BLaER1 treated with 17β-estradiol and CSF1 and Interleukin-3, amounts not matched to agents 10 nM and 100 nM (cell line): Measurements from ENCODE around the gene CHST2.
A peak's percentile ranks its signal among the peaks of the same experiment; 100 is the strongest.

ENCODE experiments used
- H3K27ac ChIP-seq, 11 experiments: shearing (Covaris generic); formaldehyde crosslinking; 2 replicates each; pipeline ENCODE4 v1.8.1; 2022
- H3K27me3 ChIP-seq, 11 experiments: shearing (Covaris generic); formaldehyde crosslinking; 2 replicates each; pipeline ENCODE4 v1.8.1; 2022
- H3K36me3 ChIP-seq, 11 experiments: shearing (Covaris generic); formaldehyde crosslinking; 2 replicates each; pipeline ENCODE4 v1.8.1; 2022
- H3K4me1 ChIP-seq, 10 experiments: shearing (Covaris generic); formaldehyde crosslinking; 2 replicates each; pipeline ENCODE4 v1.8.1; 2022
- H3K4me2 ChIP-seq, 11 experiments: shearing (Covaris generic); formaldehyde crosslinking; 2 replicates each; pipeline ENCODE4 v1.8.1; 2022
- H3K4me3 ChIP-seq, 10 experiments: shearing (Covaris generic); formaldehyde crosslinking; 2 replicates each; pipeline ENCODE4 v1.8.1; 2022
- H3K9ac ChIP-seq, 11 experiments: shearing (Covaris generic); formaldehyde crosslinking; 2 replicates each; pipeline ENCODE4 v1.8.1; 2022
- H3K9me3 ChIP-seq, 11 experiments: shearing (Covaris generic); formaldehyde crosslinking; replicated peaks in 1 of 11; 2 replicates each; pipeline ENCODE4 v1.8.1; 2022
- H4K20me1 ChIP-seq, 11 experiments: shearing (Covaris generic); formaldehyde crosslinking; 2 replicates each; pipeline ENCODE4 v1.8.1; 2022
- Cebpa-rat ChIP-seq, 11 experiments: shearing (Covaris generic); IDR thresholded peaks; 2 replicates each; pipeline ENCODE4 v1.8.1; 2022

CHST2 gene

GRCh38 chr3:143081365-143081764 lies 38.2 kb upstream of the CHST2 start:
- Histone ChIP-seq H3K9me3 (peaks cover 0 to 15% (median 9%) of the 10 kb centered on the region in 11 experiments; a peak in 12 of 22 replicates), H3K27me3 (no peaks in the 10 kb centered on the region), H3K4me3 (no peak overlapping the region), H3K27ac (peak overlapping the region in 1 of 11 experiments; percentile 12; a peak in 1 of 22 replicates), H3K4me1 (peaks cover 0 to 45% (median 27%) of the 10 kb centered on the region in 10 experiments; a peak in 17 of 20 replicates), H3K9ac (no peak overlapping the region), H4K20me1 (no peaks in the 10 kb centered on the region), H3K36me3 (no peaks in the 10 kb centered on the region), H3K4me2 (peak overlapping the region in 3 of 11 experiments; percentile 47 to 62 (median 57); a peak in 3 of 22 replicates)
- TF ChIP-seq Cebpa-rat (IDR thresholded peaks at IDR 0.05): no peak

DNA sequence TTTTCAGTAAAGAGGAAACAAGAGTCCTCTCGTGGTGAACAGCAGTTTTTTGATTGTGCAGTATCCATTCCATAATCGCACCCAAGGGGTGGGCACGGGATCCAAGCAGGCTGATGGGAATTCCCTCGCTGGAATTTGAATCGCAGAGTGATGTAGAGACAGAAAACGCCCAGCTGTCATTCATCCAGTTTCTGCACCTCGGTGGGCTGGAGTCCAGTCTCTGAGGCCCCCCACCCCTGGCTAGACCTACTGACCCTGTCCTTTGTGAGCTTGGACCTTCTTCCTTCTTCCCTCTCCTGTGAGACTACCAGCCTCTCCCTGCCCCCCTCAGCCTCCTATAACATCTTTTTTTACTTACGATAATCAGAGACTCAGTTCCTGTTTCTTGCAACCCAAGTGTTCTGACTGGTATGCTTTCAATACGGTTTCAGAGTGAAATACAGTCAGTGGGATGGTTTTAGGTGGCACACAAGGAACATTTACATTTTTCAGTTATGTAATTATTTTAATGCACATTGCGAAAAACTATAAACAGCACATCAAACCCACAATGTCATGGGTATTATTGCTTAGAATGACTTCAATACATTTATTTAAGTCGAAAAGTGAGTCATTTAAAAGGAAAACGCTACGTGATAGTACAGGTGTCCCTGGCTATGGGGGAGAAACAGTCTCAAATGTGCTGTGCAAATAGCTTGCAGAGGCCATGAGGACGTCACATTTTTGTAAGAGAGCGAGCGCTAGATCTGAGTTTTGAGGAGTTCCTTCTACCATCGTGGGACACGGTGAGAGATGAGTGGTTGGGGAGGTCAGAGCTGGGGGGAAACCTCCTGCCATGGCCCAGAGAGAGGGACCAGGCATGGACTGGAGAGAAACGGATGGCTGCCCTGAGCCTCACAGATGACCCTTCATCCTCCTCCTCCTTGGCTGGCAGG lies 37.5 kb upstream of the CHST2 start:
- H3K27me3 ChIP-seq: no peaks in the 10 kb centered on the region
- H3K4me1 ChIP-seq: peaks cover 0 to 45% (median 27%) of the 10 kb centered on the region in 10 experiments; a peak in 17 of 20 replicates
- H3K9ac ChIP-seq: no peak overlapping the region
- no peaks in the 10 kb centered on the region for H3K36me3 ChIP-seq
- H3K9me3 ChIP-seq: peaks cover 0 to 20% (median 9%) of the 10 kb centered on the region in 11 experiments; a peak in 13 of 22 replicates
- H3K27ac ChIP-seq: peak overlapping the region in 4 of 11 experiments; percentile 1 to 49 (median 29); a peak in 6 of 22 replicates
- TF ChIP-seq Cebpa-rat (IDR thresholded peaks at IDR 0.05): no peak
- H3K4me3 ChIP-seq: no peak overlapping the region
- H3K4me2 ChIP-seq: peak overlapping the region in 8 of 11 experiments; percentile 15 to 76 (median 47); a peak in 13 of 22 replicates
- no peaks in the 10 kb centered on the region for H4K20me1 ChIP-seq

GRCh38 chr3:143083781-143084180 lies 35.8 kb upstream of the CHST2 start:
- peak overlapping the region in 1 of 11 experiments; percentile 5; a peak in 2 of 22 replicates for H3K27ac ChIP-seq
- H4K20me1 ChIP-seq: no peaks in the 10 kb centered on the region
- peak in 1 of 11 experiments; percentile 45; a peak in 1 of 22 replicates for TF ChIP-seq Cebpa-rat (IDR thresholded peaks at IDR 0.05)
- peak overlapping the region in 3 of 11 experiments; percentile 13 to 36 (median 14); a peak in 3 of 22 replicates for H3K4me2 ChIP-seq
- no peak overlapping the region for H3K9ac ChIP-seq
- no peaks in the 10 kb centered on the region for H3K36me3 ChIP-seq
- H3K4me1 ChIP-seq: peaks cover 0 to 45% (median 27%) of the 10 kb centered on the region in 10 experiments; a peak in 17 of 20 replicates
- peaks cover 0 to 28% (median 17%) of the 10 kb centered on the region in 11 experiments; a peak in 16 of 22 replicates for H3K9me3 ChIP-seq
- no peaks in the 10 kb centered on the region for H3K27me3 ChIP-seq
- H3K4me3 ChIP-seq: no peak overlapping the region

GRCh38 chr3:143084856-143085731 lies 34.5 kb upstream of the CHST2 start:
- Histone ChIP-seq H3K4me2 (peak overlapping the region in 10 of 11 experiments; percentile 16 to 68 (median 36); a peak in 15 of 22 replicates), H3K4me3 (no peak overlapping the region), H3K27ac (peak overlapping the region; percentile 29 to 82 (median 51); a peak in 14 of 22 replicates), H3K9me3 (peaks cover 0 to 28% (median 17%) of the 10 kb centered on the region in 11 experiments; a peak in 16 of 22 replicates), H3K4me1 (peaks cover 0 to 43% (median 27%) of the 10 kb centered on the region in 10 experiments; a peak in 17 of 20 replicates), H3K36me3 (no peaks in the 10 kb centered on the region), H4K20me1 (no peaks in the 10 kb centered on the region), H3K9ac (no peak overlapping the region), H3K27me3 (no peaks in the 10 kb centered on the region)
- TF ChIP-seq Cebpa-rat (IDR thresholded peaks at IDR 0.05): no peak

GRCh38 chr3:143088835-143089234 lies 30.7 kb upstream of the CHST2 start:
- H3K27me3 ChIP-seq: no peaks in the 10 kb centered on the region

DNA sequence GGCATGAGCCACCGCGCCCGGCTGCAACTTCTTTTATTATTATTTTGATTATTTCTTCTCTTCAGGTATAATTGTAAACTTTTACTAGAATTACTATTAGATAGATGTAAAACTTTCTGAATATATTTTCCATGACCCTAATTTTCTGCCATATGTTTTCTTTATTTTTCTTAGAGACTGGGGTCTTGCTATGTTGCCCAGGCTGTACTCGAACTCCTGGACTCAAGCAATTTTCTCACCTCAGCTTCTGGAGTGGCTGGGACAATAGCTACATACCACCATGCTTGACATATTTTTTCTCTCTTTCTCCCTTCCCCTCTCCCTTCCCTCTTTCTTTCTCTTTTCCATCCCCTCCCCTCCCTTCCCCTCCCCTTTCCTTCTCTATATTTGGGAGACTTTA lies 29.6 kb upstream of the CHST2 start:
- no peaks in the 10 kb centered on the region for H3K27me3 ChIP-seq
- H3K4me2 ChIP-seq: no peak overlapping the region
- no peak overlapping the region for H3K4me3 ChIP-seq
- no peak for TF ChIP-seq Cebpa-rat (IDR thresholded peaks at IDR 0.05)
- H3K9me3 ChIP-seq: peaks cover 2 to 21% (median 12%) of the 10 kb centered on the region in 11 experiments; a peak in 21 of 22 replicates
- no peak overlapping the region for H3K9ac ChIP-seq
- H4K20me1 ChIP-seq: no peaks in the 10 kb centered on the region
- no peak overlapping the region for H3K27ac ChIP-seq
- peaks cover 0 to 6% (median 5%) of the 10 kb centered on the region in 10 experiments; a peak in 16 of 20 replicates for H3K4me1 ChIP-seq
- no peaks in the 10 kb centered on the region for H3K36me3 ChIP-seq

More at GRCh38 chr3:143088835-143089234, 30.7 kb upstream of the CHST2 start:
- H3K27ac ChIP-seq: no peak overlapping the region
- H3K36me3 ChIP-seq: no peaks in the 10 kb centered on the region
- H3K4me2 ChIP-seq: no peak overlapping the region
- H3K9ac ChIP-seq: no peak overlapping the region
- peaks cover 0 to 15% (median 10%) of the 10 kb centered on the region in 10 experiments; a peak in 16 of 20 replicates for H3K4me1 ChIP-seq
- no peak for TF ChIP-seq Cebpa-rat (IDR thresholded peaks at IDR 0.05)
- no peak overlapping the region for H3K4me3 ChIP-seq
- peaks cover 0 to 28% (median 17%) of the 10 kb centered on the region in 11 experiments; a peak in 16 of 22 replicates for H3K9me3 ChIP-seq
- H4K20me1 ChIP-seq: no peaks in the 10 kb centered on the region

- Histone ChIP-seq H3K27me3 (no peaks in the 10 kb centered on the region), H3K4me1 (peaks cover 0 to under 1% (median 0%) of the 10 kb centered on the region in 10 experiments; a peak in 1 of 20 replicates), H3K36me3 (no peaks in the 10 kb centered on the region; a peak in 1 of 22 replicates), H4K20me1 (no peaks in the 10 kb centered on the region), H3K27ac (no peak overlapping the region), H3K4me2 (no peak overlapping the region), H3K9me3 (peaks cover 7 to 22% (median 14%) of the 10 kb centered on the region in 11 experiments), H3K9ac (no peak overlapping the region), H3K4me3 (no peak overlapping the region)
- TF ChIP-seq Cebpa-rat (IDR thresholded peaks at IDR 0.05): no peak
Measured at GRCh38 chr3:143090486-143090885, 29.1 kb upstream of the CHST2 start.
